Left kidney (tissue), 2 donors: ENCODE measurements around the gene SNRNP25. TPM values are rescaled to one million over a fixed set of nuclear protein-coding genes. Genes with fewer than 3 reads are reported as not detected.

Experiments used
- DNase-seq: peaks from one replicate; pipeline ENCODE4 v3.0.0-alpha.2; 2013
- polyA plus RNA-seq: library from polyadenylated mRNA; unstranded; fragments of 120-200 nt; gene quantifications from one replicate; pipeline ENCODE4 v1.2.1, GENCODE V29; 2013; ENCODE audit not compliant: insufficient read length

Gene SNRNP25
- polyA plus RNA-seq, 1 donor = 40.6 TPM

- no peak for DNase-seq
Observed at GRCh38 chr16:76535-77272, 23.1 kb downstream of the SNRNP25 start.

- no peak for DNase-seq
Observed at GRCh38 chr16:77273-77806, 23.7 kb downstream of the SNRNP25 start.

GRCh38 chr16:77807-78443 lies 24.3 kb downstream of the SNRNP25 start, which contains the start of gene MPG:
TSS of gene MPG (plus strand) at chr16:78225. CDS start at chr16:78310, 85 bp downstream.
- peak; percentile 86 for DNase-seq

GRCh38 chr16:78444-79150 lies 25.0 kb downstream of the SNRNP25 start:
- DNase-seq = no peak

- no peak for DNase-seq
Observed at GRCh38 chr16:79151-80054, 25.8 kb downstream of the SNRNP25 start.

- DNase-seq = no peak
Observed at GRCh38 chr16:83060-83603, 29.5 kb downstream of the SNRNP25 start.

GRCh38 chr16:83781-84615 lies 30.4 kb downstream of the SNRNP25 start:
- DNase-seq = no peak

GRCh38 chr16:84718-85406 lies 31.2 kb downstream of the SNRNP25 start:
- DNase-seq = no peak

- no peak for DNase-seq
Observed at GRCh38 chr16:85407-85782, 31.8 kb downstream of the SNRNP25 start.

- no peak for DNase-seq
Observed at GRCh38 chr16:85865-86264, 32.2 kb downstream of the SNRNP25 start.

- no peak for DNase-seq
Observed at GRCh38 chr16:86483-86952, 32.9 kb downstream of the SNRNP25 start.

- DNase-seq = no peak
Observed at GRCh38 chr16:88613-89012, 35.0 kb downstream of the SNRNP25 start.

- no peak for DNase-seq
Observed at GRCh38 chr16:89391-90302, 36.0 kb downstream of the SNRNP25 start.

- no peak for DNase-seq
Observed at GRCh38 chr16:91484-91883, 37.9 kb downstream of the SNRNP25 start.

- no peak for DNase-seq
Observed at GRCh38 chr16:92431-93339, 39.1 kb downstream of the SNRNP25 start.

GRCh38 chr16:94918-95265 lies 41.3 kb downstream of the SNRNP25 start:
- DNase-seq = no peak

- DNase-seq = no peak
Observed at GRCh38 chr16:96935-97381, 43.3 kb downstream of the SNRNP25 start.

- DNase-seq = no peak
Observed at GRCh38 chr16:97822-98221, 44.2 kb downstream of the SNRNP25 start.
